Calu3 (cell line): ENCODE results near the gene LILRA1. TPM values are rescaled to one million over a fixed set of nuclear protein-coding genes. Genes with fewer than 3 reads are reported as not detected.
"Not testable (repeated sequence)": the region's sequence is repeated elsewhere in the genome, so short reads cannot be mapped to it uniquely, and the experiment has no call there.

ENCODE experiments used
- BruUV-seq: library from RNA; stranded (reverse); fragments of 400-500 nt; replicated peaks from 2 replicates; lab custom pipeline; 2021; lab: Mats Ljungman, UMichigan
- CTCF ChIA-PET: fragments of 300-600 bp; sonication (Branson Sonifier 250); formaldehyde crosslinking; loops from one replicate; lab custom pipeline; 2022; ENCODE audit warnings: antibody characterized with exemption; lab: Charles Lee
- DNase-seq: peaks from one replicate; pipeline ENCODE4 v3.0.0; 2022
- H3K27ac Mint-ChIP-seq: one replicate; pipeline ENCODE4 v1.8.0; 2022; ENCODE audit warnings: mixed read lengths; ENCODE audit not compliant: unreplicated experiment
- H3K27me3 Mint-ChIP-seq: one replicate; pipeline ENCODE4 v1.8.0; 2022; ENCODE audit warnings: mixed read lengths; ENCODE audit not compliant: unreplicated experiment
- H3K36me3 Mint-ChIP-seq: one replicate; pipeline ENCODE4 v1.8.0; 2022; ENCODE audit warnings: mild to moderate bottlenecking, moderate library complexity, mixed read lengths; ENCODE audit not compliant: insufficient read depth, unreplicated experiment
- H3K4me1 Mint-ChIP-seq: one replicate; pipeline ENCODE4 v1.8.0; 2022; ENCODE audit warnings: mild to moderate bottlenecking, low read depth, mixed read lengths; ENCODE audit not compliant: unreplicated experiment
- H3K4me3 Mint-ChIP-seq: one replicate; pipeline ENCODE4 v1.8.0; 2022; ENCODE audit warnings: mild to moderate bottlenecking, low read depth, moderate library complexity, mixed read lengths; ENCODE audit not compliant: unreplicated experiment
- H3K9me3 Mint-ChIP-seq: one replicate; pipeline ENCODE4 v1.8.0; 2022; ENCODE audit warnings: low read depth, mixed read lengths; ENCODE audit not compliant: unreplicated experiment
- intact Hi-C: fragments of 100-400 bp; cut with micrococcal nuclease; formaldehyde crosslinking; loops from one replicate; pipeline ENCODE4 v1.10.0; 2022; ENCODE audit not compliant: unreplicated experiment
- total RNA-seq: library from RNA; stranded (reverse); gene quantifications from 2 replicates; pipeline ENCODE4 v1.2.3, GENCODE V29; 2022
- TF ChIP-seq, protein P1 (sequence below): fragments of 200-600 bp; IDR thresholded peaks from one replicate; pipeline ENCODE4 v1.8.0; 2022; ENCODE audit warnings: antibody characterized with exemption; ENCODE audit not compliant: unreplicated experiment

LILRA1 gene
- total RNA-seq, 1 experiment from 2014 or later, result not detected

DNA sequence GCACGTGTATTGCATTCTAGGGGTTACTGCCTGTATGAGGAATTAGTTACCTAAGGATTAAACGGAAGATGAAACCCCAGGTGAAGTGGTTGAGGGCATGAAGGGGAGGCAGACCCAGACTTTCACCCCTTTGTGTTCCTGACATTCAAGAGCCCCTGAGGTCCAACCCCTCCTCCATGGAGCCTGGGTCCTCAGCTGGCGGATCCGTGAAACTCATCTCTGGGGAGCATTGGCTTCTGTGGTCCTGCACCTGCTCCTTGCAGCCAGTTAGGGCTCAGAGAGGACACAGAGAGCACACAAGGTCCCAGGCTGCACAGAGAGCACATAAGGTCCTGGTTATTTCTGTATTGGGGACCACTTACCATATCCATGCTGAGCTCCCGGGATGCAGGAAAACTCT, 7.0 kb upstream of the LILRA1 start:
- intact Hi-C loops, result no loop called here
- Mint-ChIP-seq H3K4me3 (no peak overlapping the region), H3K36me3 (no peaks in the 10 kb centered on the region), H3K9me3 (peaks cover 4% of the 10 kb centered on the region), H3K4me1 (no peaks in the 10 kb centered on the region), H3K27ac (no peak overlapping the region), H3K27me3 (peaks cover 91% of the 10 kb centered on the region)
- DNase-seq, result no peak
- CTCF ChIA-PET, result no interaction called here
- no TSS peak for BruUV-seq
- TF ChIP-seq, protein P1, sequence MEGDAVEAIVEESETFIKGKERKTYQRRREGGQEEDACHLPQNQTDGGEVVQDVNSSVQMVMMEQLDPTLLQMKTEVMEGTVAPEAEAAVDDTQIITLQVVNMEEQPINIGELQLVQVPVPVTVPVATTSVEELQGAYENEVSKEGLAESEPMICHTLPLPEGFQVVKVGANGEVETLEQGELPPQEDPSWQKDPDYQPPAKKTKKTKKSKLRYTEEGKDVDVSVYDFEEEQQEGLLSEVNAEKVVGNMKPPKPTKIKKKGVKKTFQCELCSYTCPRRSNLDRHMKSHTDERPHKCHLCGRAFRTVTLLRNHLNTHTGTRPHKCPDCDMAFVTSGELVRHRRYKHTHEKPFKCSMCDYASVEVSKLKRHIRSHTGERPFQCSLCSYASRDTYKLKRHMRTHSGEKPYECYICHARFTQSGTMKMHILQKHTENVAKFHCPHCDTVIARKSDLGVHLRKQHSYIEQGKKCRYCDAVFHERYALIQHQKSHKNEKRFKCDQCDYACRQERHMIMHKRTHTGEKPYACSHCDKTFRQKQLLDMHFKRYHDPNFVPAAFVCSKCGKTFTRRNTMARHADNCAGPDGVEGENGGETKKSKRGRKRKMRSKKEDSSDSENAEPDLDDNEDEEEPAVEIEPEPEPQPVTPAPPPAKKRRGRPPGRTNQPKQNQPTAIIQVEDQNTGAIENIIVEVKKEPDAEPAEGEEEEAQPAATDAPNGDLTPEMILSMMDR, result no peak

DNA sequence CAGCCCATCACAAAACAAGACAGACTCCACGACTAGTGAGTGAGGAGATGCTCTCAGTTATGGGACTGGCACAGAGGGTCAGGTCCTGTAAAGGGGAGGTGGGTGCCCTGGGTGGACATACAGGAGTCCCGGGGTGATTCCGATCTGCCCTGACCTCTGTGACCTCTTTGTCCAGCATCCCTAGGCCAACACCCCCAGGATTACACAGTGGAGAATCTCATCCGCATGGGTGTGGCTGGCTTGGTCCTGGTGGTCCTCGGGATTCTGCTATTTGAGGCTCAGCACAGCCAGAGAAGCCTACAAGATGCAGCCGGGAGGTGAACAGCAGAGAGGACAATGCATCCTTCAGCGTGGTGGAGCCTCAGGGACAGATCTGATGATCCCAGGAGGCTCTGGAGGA, 6.4 kb upstream of the LILRA1 start:
- intact Hi-C loops, result no loop called here
- Mint-ChIP-seq H3K4me1 (no peaks in the 10 kb centered on the region), H3K27ac (no peak overlapping the region), H3K27me3 (peaks cover 96% of the 10 kb centered on the region), H3K36me3 (no peaks in the 10 kb centered on the region), H3K9me3 (peaks cover 4% of the 10 kb centered on the region), H3K4me3 (no peak overlapping the region)
- CTCF ChIA-PET, result no interaction called here
- no peak for DNase-seq
- TF ChIP-seq, protein P1, result no peak
- no TSS peak for BruUV-seq

DNA sequence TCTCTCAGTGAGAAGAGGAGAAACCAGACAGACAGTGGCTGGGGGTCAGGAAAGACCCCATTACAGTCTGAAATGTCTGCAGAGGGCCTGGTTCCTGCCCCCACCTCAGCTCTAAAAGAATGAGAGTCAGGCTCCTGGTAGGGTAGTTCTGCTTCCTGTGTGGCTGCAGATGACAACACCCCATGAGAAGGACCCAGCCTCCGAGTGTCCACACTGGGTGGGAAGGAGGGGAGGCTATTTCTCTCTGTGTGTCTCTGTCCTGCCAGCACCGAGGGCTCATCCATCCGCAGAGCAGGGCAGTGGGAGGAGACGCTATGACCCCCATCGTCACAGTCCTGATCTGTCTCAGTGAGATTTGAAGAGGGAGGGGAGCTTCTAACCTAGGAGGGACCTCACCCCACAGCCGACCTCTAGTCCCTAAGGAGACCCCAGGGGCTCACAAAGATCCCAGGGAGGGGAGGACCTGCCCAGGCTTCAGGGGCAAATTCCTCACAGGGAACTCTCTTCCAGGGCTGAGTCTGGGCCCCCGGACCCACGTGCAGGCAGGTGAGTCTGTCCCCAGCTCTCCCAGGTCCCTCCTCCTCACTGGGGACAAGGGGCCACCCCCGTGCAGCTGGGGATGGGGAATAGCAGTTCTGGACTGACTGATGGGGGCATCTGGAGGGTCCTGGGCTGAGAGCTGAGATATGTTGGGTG, 647 bp downstream of the LILRA1 start:
- DNase-seq, BruUV-seq, intact Hi-C loops, H3K27ac Mint-ChIP-seq, H3K9me3 Mint-ChIP-seq, H3K4me3 Mint-ChIP-seq, H3K4me1 Mint-ChIP-seq, CTCF ChIA-PET, H3K36me3 Mint-ChIP-seq: not testable (repeated sequence)
- H3K27me3 Mint-ChIP-seq, result peaks cover 89% of the 10 kb centered on the region

DNA sequence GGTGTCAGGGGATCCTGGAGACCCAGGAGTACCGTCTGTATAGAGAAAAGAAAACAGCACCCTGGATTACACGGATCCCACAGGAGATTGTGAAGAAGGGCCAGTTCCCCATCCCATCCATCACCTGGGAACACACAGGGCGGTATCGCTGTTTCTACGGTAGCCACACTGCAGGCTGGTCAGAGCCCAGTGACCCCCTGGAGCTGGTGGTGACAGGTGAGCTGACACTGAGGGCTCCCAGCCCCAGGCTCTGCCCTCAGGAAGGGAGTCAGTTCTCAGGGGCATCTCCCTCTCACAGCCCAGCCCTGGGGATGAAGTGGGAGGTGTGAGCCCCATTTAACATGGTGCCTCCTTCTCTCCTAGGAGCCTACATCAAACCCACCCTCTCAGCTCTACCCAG, 1.3 kb downstream of the LILRA1 start:
- CTCF ChIA-PET, result no interaction called here
- peaks cover 84% of the 10 kb centered on the region for H3K27me3 Mint-ChIP-seq
- no peaks in the 10 kb centered on the region for H3K4me1 Mint-ChIP-seq
- no peak for DNase-seq
- no peaks in the 10 kb centered on the region for H3K9me3 Mint-ChIP-seq
- no peak overlapping the region for H3K4me3 Mint-ChIP-seq
- no peaks in the 10 kb centered on the region for H3K36me3 Mint-ChIP-seq
- intact Hi-C loops, result no loop called here
- no peak overlapping the region for H3K27ac Mint-ChIP-seq
- no TSS peak for BruUV-seq
- TF ChIP-seq, protein P1, result no peak

DNA sequence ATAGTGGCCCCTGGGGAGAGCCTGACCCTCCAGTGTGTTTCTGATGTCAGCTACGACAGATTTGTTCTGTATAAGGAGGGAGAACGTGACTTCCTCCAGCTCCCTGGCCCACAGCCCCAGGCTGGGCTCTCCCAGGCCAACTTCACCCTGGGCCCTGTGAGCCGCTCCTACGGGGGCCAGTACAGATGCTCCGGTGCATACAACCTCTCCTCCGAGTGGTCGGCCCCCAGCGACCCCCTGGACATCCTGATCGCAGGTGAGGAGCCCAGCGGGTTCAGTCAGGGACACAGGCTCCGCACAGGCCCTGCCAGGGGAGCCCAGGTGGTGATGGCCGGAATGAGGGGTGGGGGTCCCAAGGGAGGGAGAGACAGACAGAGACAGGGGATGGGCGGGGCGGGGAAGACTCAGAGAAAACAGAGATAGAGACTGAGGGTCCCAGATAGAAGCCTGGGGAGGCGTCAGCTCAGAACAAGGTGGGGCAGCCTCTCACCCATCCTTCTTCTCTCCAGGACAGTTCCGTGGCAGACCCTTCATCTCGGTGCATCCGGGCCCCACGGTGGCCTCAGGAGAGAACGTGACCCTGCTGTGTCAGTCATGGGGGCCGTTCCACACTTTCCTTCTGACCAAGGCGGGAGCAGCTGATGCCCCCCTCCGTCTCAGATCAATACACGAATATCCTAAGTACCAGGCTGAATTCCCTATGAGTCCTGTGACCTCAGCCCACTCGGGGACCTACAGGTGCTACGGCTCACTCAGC, 2.4 kb downstream of the LILRA1 start:
- BruUV-seq, H3K4me3 Mint-ChIP-seq, DNase-seq, H3K4me1 Mint-ChIP-seq, H3K27ac Mint-ChIP-seq, intact Hi-C loops, H3K36me3 Mint-ChIP-seq, H3K9me3 Mint-ChIP-seq: not testable (repeated sequence)
- CTCF ChIA-PET, result interaction anchor here (1.0 kb wide), 1 partner anchor 20 kb away, joined by 3 read pairs; no protein-coding TSS in a partner anchor
- peaks cover 84% of the 10 kb centered on the region for H3K27me3 Mint-ChIP-seq
